ENCODE results near the gene XRCC6. TPM values are rescaled to one million over a fixed set of nuclear protein-coding genes. Genes with fewer than 3 reads are reported as not detected.
"Not testable (repeated sequence)": the region's sequence is repeated elsewhere in the genome, so short reads cannot be mapped to it uniquely, and the experiment has no call there.

The XRCC6 gene
- total and polyA plus RNA-seq, 5 donors from 2014 or later = 167 to 484 (median 456) TPM

DNA sequence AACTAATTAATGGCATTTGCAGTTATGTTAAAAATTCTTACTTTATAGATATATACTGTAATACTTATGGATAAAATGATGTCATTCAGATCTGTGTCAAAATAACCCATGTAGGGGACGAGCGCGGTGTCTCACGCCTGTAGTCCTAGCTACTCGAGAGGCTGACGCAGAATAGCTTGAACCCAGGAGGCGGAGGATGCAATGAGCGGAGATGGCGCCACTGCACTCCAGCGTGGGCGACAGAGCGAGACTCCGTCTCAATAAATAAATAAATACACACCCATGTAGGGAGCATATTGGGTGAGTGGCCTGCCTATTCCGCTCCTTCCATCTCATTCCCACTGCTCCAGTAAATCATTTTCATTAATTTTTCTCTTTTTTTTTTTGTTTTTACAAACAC is 60.5 kb downstream of the XRCC6 start:
- H3K27me3 ChIP-seq (ENCODE audit: control insufficient read depth, insufficient read depth, low read length) = no peaks in the 10 kb centered on the region
- peak in 1 of 2 donors; percentile 27 for ATAC-seq (ENCODE audit: low read depth in 2 of 2)
- H3K27ac ChIP-seq (ENCODE audit: insufficient read depth, low read length, poor library complexity, severe bottlenecking) = peak overlapping the region; percentile 93
- no peak for DNase-seq
- H3K36me3 ChIP-seq (ENCODE audit: control insufficient read depth, insufficient read depth, low read length) = peaks cover 34% of the 10 kb centered on the region
- peak overlapping the region; percentile 82 for H3K4me3 ChIP-seq (ENCODE audit: low read depth, low read length)
- Mint-ChIP-seq H3K36me3 (peaks cover 15% of the 10 kb centered on the region), H3K27ac (peak overlapping the region; percentile 69 to 99 (median 95)), H3K27me3 (no peaks in the 10 kb centered on the region), H3K4me3 (peak overlapping the region; percentile 97 to 100 (median 98)), H3K4me1 (peaks cover 17 to 53% (median 18%) of the 10 kb centered on the region in 4 donors), H3K9me3 (peaks cover 0 to 3% (median 0%) of the 10 kb centered on the region in 7 donors)
- H3K9me3 ChIP-seq (ENCODE audit: control insufficient read depth in 2 of 2, low read length in 2 of 2) = no peaks in the 10 kb centered on the region
- H3K4me1 ChIP-seq (ENCODE audit: control insufficient read depth, insufficient read depth, low read length, poor library complexity, severe bottlenecking) = peaks cover 14% of the 10 kb centered on the region

DNA sequence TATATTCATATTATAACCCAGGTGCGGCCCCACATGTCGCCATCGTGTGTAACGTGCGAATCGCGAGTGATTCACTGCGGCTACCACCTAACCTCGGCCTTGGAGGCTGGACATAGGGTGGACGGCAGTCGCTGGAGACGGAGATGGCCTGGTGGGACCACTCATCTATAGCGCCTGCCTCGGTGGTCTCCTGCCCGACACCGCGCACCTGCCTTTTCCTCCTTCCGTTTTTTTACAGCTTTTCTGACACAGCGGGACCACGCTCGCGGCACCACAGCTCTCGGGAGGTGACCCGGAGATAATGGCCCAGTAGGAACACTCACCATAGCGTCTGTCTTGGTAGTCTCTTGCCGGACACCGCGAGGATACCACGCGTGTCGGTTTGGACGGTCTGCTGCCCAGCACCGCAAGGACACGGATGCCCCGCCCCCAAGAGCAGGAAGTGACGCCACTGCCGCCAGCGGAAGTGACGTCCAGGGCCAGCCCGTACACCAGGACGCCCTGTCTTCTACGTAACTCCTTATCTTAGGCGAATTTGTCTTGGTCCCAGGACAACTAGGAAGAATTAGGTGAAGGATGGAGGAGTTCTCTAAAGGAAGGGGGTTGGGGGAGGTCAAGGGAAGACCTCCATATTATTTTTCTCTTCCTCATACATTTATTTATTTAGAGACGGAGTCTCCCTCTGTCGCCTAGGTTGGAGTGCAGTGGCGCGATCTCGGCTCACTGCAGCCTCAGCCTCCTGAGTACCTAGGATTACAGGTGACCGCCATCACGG is 61.1 kb downstream of the XRCC6 start:
- peaks cover 14 to 54% (median 19%) of the 10 kb centered on the region in 4 donors for H3K4me1 Mint-ChIP-seq
- Histone ChIP-seq H3K9me3 (ENCODE audit: control insufficient read depth in 2 of 2, low read length in 2 of 2) (no peaks in the 10 kb centered on the region), H3K36me3 (ENCODE audit: control insufficient read depth, insufficient read depth, low read length) (peaks cover 31% of the 10 kb centered on the region), H3K4me1 (ENCODE audit: control insufficient read depth, insufficient read depth, low read length, poor library complexity, severe bottlenecking) (peaks cover 19% of the 10 kb centered on the region), H3K27me3 (ENCODE audit: control insufficient read depth, insufficient read depth, low read length) (no peaks in the 10 kb centered on the region), H3K4me3 (ENCODE audit: low read depth, low read length) (peak overlapping the region; percentile 82), H3K27ac (ENCODE audit: insufficient read depth, low read length, poor library complexity, severe bottlenecking) (peak overlapping the region; percentile 93)
- peaks cover 13% of the 10 kb centered on the region for H3K36me3 Mint-ChIP-seq
- H3K27ac Mint-ChIP-seq = peak overlapping the region; percentile 95 to 100 (median 99)
- peaks cover 0 to 3% (median 0%) of the 10 kb centered on the region in 7 donors for H3K9me3 Mint-ChIP-seq
- H3K4me3 Mint-ChIP-seq = peak overlapping the region; percentile 97 to 100 (median 98)
- no peaks in the 10 kb centered on the region for H3K27me3 Mint-ChIP-seq
- peak; percentile 87 to 89 for ATAC-seq (ENCODE audit: low read depth in 2 of 2)
- DNase-seq = peak; percentile 81 to 88 (median 87)

DNA sequence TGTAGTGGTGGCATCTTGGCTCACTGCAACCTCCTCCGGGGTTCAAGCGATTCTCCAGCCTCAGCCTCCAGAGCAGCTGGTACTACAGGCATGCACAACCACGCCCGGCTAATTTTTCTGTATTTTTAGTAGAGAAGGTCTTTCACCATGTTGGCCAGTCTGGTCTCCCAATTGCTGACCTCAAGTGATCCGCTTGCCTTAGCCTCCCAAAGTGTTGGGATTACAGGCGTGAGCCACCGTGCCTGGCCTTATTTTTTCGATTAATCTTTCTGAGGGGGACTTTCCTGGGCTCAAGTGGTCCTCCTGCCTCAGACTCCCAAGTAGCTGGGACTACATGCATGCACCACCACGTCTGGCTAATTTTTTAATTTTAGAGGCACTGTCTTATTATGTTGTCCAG is 62.0 kb downstream of the XRCC6 start:
- peaks cover 27% of the 10 kb centered on the region for H3K4me1 ChIP-seq (ENCODE audit: control insufficient read depth, insufficient read depth, low read length, poor library complexity, severe bottlenecking)
- DNase-seq = no peak
- peaks cover 25% of the 10 kb centered on the region for H3K36me3 ChIP-seq (ENCODE audit: control insufficient read depth, insufficient read depth, low read length)
- peak overlapping the region; percentile 82 for H3K4me3 ChIP-seq (ENCODE audit: low read depth, low read length)
- Mint-ChIP-seq H3K36me3 (peaks cover 9% of the 10 kb centered on the region), H3K27me3 (no peaks in the 10 kb centered on the region), H3K4me1 (peaks cover 17 to 59% (median 22%) of the 10 kb centered on the region in 4 donors), H3K9me3 (peaks cover 0 to 3% (median 0%) of the 10 kb centered on the region in 7 donors), H3K4me3 (peak overlapping the region; percentile 97 to 100 (median 98)), H3K27ac (peak overlapping the region; percentile 95 to 100 (median 99))
- no peaks in the 10 kb centered on the region for H3K9me3 ChIP-seq (ENCODE audit: control insufficient read depth in 2 of 2, low read length in 2 of 2)
- no peak for ATAC-seq (ENCODE audit: low read depth in 2 of 2)
- peak overlapping the region; percentile 93 for H3K27ac ChIP-seq (ENCODE audit: insufficient read depth, low read length, poor library complexity, severe bottlenecking)
- H3K27me3 ChIP-seq (ENCODE audit: control insufficient read depth, insufficient read depth, low read length) = no peaks in the 10 kb centered on the region

DNA sequence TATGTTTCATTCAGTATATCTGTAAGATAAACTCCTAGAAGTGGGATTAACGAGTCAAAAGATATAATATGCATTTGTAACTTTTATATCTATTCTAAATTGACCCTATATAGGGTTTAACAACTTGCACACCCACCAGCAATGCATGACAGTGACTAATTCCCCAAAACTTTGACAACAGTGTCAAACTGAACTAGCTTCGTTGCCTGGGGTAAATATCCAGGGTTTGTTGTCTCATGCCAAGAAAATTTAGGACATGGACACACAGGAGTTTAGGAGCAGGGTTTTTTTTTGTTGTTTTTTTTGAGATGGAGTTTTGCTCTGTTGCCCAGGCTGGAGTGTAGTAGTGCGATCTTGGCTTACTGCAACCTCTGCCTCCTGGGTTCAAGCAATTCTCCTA is 62.5 kb downstream of the XRCC6 start:
- Histone ChIP-seq H3K27ac (ENCODE audit: insufficient read depth, low read length, poor library complexity, severe bottlenecking) (peak overlapping the region; percentile 93), H3K4me1 (ENCODE audit: control insufficient read depth, insufficient read depth, low read length, poor library complexity, severe bottlenecking) (peaks cover 31% of the 10 kb centered on the region), H3K27me3 (ENCODE audit: control insufficient read depth, insufficient read depth, low read length) (no peaks in the 10 kb centered on the region), H3K4me3 (ENCODE audit: low read depth, low read length) (no peak overlapping the region), H3K36me3 (ENCODE audit: control insufficient read depth, insufficient read depth, low read length) (peaks cover 19% of the 10 kb centered on the region), H3K9me3 (ENCODE audit: control insufficient read depth in 2 of 2, low read length in 2 of 2) (no peaks in the 10 kb centered on the region)
- DNase-seq (no peak), ATAC-seq (ENCODE audit: low read depth in 2 of 2) (no peak)
- Mint-ChIP-seq H3K36me3 (peaks cover 3% of the 10 kb centered on the region), H3K27ac (peak overlapping the region in 2 of 3 donors; percentile 99 to 100), H3K27me3 (no peaks in the 10 kb centered on the region), H3K4me1 (peaks cover 13 to 56% (median 24%) of the 10 kb centered on the region in 4 donors), H3K4me3 (peak overlapping the region in 3 of 4 donors; percentile 19 to 100 (median 77)), H3K9me3 (peaks cover 0 to 3% (median 0%) of the 10 kb centered on the region in 7 donors)

DNA sequence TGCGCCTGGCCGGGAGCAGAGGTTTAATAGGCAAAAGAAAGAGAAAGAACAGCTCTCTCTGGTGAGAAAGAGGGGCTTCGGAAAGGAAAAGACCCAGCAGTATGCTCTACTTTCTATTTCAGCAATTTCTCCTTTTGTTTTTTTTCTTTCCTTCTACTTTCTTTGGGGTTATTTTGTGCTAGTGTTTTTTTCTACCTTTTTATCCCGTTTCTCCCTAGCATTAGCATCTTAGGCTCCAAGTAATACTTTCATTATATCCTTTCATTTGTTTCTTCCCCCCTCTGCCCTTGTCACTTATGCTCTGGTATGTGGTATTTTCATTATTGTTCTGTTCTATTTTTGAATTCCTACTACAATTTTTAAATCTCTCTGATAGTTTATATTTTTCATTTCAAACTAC is 63.1 kb downstream of the XRCC6 start:
- Mint-ChIP-seq H3K4me1 (peaks cover 13 to 61% (median 28%) of the 10 kb centered on the region in 4 donors), H3K27ac (peak overlapping the region; percentile 56 to 100 (median 99)), H3K4me3 (peak overlapping the region in 1 of 4 donors; percentile 75), H3K27me3 (no peaks in the 10 kb centered on the region), H3K36me3 (peaks cover 3% of the 10 kb centered on the region), H3K9me3 (peaks cover 0 to 3% (median 0%) of the 10 kb centered on the region in 7 donors)
- DNase-seq (no peak), ATAC-seq (ENCODE audit: low read depth in 2 of 2) (no peak)
- Histone ChIP-seq H3K27ac (ENCODE audit: insufficient read depth, low read length, poor library complexity, severe bottlenecking) (no peak overlapping the region), H3K9me3 (ENCODE audit: control insufficient read depth in 2 of 2, low read length in 2 of 2) (no peaks in the 10 kb centered on the region), H3K4me3 (ENCODE audit: low read depth, low read length) (no peak overlapping the region), H3K27me3 (ENCODE audit: control insufficient read depth, insufficient read depth, low read length) (no peaks in the 10 kb centered on the region), H3K36me3 (ENCODE audit: control insufficient read depth, insufficient read depth, low read length) (peaks cover 17% of the 10 kb centered on the region), H3K4me1 (ENCODE audit: control insufficient read depth, insufficient read depth, low read length, poor library complexity, severe bottlenecking) (peaks cover 36% of the 10 kb centered on the region)

DNA sequence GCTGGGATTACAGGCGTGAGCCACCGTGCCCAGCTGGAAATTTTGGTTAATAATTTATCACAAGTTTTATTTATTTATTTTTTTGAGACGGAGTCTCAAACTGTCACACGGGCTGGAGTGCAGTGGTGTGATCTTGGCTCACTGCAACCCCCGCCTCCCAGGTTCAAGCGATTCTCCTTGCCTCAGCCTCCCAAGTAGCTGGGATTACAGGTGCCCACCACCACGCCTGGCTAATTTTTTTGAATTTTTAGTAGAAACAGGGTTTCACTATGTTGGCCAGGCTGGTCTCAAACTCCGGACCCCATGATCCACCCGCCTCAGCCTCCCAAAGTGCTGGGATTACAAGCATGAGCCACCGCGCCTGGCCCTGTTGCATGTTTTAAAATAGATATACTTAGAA is 65.8 kb downstream of the XRCC6 start:
- not testable (repeated sequence) for ATAC-seq (ENCODE audit: low read depth in 2 of 2); H3K9me3 ChIP-seq (ENCODE audit: control insufficient read depth in 2 of 2, low read length in 2 of 2); H3K27me3 ChIP-seq (ENCODE audit: control insufficient read depth, insufficient read depth, low read length); H3K9me3 Mint-ChIP-seq; H3K36me3 Mint-ChIP-seq; H3K27me3 Mint-ChIP-seq; DNase-seq; H3K36me3 ChIP-seq (ENCODE audit: control insufficient read depth, insufficient read depth, low read length)
- Mint-ChIP-seq H3K4me3 (peak overlapping the region; percentile 95 to 98 (median 97)), H3K27ac (peak overlapping the region; percentile 92 to 99 (median 99)), H3K4me1 (peaks cover 17 to 54% (median 33%) of the 10 kb centered on the region in 4 donors)
- Histone ChIP-seq H3K4me1 (ENCODE audit: control insufficient read depth, insufficient read depth, low read length, poor library complexity, severe bottlenecking) (peaks cover 29% of the 10 kb centered on the region), H3K27ac (ENCODE audit: insufficient read depth, low read length, poor library complexity, severe bottlenecking) (peak overlapping the region; percentile 97), H3K4me3 (ENCODE audit: low read depth, low read length) (peak overlapping the region; percentile 94)

DNA sequence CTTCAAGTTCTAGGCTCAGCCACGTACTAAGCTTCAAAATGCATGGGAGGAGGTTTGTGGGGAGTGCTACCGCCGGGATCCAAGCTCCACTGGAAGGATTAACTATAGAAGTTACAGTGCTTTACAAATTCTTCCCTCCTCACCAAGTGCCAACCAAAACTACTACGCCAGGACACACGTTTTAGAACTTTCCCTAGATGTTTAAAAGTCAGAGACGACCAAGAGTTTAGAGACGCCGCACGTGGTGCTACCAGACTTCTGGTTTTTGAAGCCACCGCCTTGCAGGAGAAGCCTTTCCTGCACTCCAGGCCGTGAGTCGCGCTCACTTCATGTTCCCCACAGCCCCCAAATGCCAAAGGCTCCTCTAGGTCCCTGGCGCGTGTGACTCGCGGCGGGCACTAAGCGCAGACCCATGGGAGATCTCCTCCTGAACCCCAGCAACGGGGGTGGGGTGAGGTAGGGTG is 66.8 kb downstream of the XRCC6 start:
- peak in 1 of 3 donors; percentile 53 for DNase-seq
- H3K9me3 Mint-ChIP-seq = no peaks in the 10 kb centered on the region
- Histone ChIP-seq H3K9me3 (ENCODE audit: control insufficient read depth in 2 of 2, low read length in 2 of 2) (no peaks in the 10 kb centered on the region), H3K27ac (ENCODE audit: insufficient read depth, low read length, poor library complexity, severe bottlenecking) (peak overlapping the region; percentile 97), H3K27me3 (ENCODE audit: control insufficient read depth, insufficient read depth, low read length) (no peaks in the 10 kb centered on the region), H3K36me3 (ENCODE audit: control insufficient read depth, insufficient read depth, low read length) (no peaks in the 10 kb centered on the region), H3K4me1 (ENCODE audit: control insufficient read depth, insufficient read depth, low read length, poor library complexity, severe bottlenecking) (peaks cover 23% of the 10 kb centered on the region), H3K4me3 (ENCODE audit: low read depth, low read length) (peak overlapping the region; percentile 94)
- H3K27me3 Mint-ChIP-seq = no peaks in the 10 kb centered on the region
- no peaks in the 10 kb centered on the region for H3K36me3 Mint-ChIP-seq
- H3K27ac Mint-ChIP-seq = peak overlapping the region; percentile 99
- ATAC-seq (ENCODE audit: low read depth in 2 of 2) = no peak
- peaks cover 9 to 45% (median 30%) of the 10 kb centered on the region in 4 donors for H3K4me1 Mint-ChIP-seq
- H3K4me3 Mint-ChIP-seq = peak overlapping the region; percentile 95 to 98 (median 97)
